A673 (cell line): ENCODE data around the gene SLC1A4.

Experiments
- EZH2 ChIP-seq: fragments of 200-600 bp; sonication (generic); IDR thresholded peaks from 2 replicates; pipeline ENCODE4 v1.6.1; 2017; ENCODE audit warnings: borderline replicate concordance, low read depth, mild to moderate bottlenecking, mixed read lengths, antibody characterized with exemption, low read length; ENCODE audit not compliant: poor library complexity, severe bottlenecking
- TF ChIP-seq, protein P1 (sequence below): fragments of 300-800, 200-600 bp; sonication (generic); conservative IDR thresholded peaks from 2 replicates; pipeline ENCODE4 v1.5.1; 2017; ENCODE audit warnings: low read depth, mild to moderate bottlenecking, antibody characterized with exemption, low read length, moderate library complexity, mixed read lengths

DNA sequence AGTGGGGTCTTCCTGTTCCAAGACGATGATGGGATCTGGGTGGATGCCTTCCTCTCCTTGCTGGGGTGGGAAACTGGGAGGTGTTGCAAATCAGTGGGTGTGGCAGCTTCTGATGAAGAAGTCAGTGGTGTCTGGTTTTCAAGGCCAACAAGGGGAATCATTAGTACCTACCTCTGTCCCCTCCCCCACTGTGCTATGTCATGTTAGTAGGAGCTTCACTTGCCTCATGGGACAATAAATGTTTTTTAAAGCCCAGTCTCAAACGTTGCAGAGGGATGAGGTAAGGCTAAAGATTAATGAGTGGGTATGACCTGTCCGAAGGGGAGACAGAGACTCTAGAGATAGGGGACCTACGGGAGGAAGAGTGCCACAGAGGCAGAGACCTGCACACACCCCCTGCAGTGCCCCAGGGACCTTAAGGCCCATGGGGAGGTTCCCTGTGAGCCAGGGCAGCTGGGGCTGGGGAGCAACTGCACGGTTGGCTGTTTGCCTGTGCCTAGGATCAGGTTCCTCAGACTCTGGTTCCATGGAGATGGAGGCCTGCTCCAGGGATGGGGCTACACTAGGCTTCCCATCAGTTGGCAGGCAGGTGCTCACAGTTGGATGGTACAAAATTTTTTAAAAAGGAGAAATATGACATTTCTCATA is 37.8 kb upstream of the SLC1A4 start:
- TF ChIP-seq, protein P1, sequence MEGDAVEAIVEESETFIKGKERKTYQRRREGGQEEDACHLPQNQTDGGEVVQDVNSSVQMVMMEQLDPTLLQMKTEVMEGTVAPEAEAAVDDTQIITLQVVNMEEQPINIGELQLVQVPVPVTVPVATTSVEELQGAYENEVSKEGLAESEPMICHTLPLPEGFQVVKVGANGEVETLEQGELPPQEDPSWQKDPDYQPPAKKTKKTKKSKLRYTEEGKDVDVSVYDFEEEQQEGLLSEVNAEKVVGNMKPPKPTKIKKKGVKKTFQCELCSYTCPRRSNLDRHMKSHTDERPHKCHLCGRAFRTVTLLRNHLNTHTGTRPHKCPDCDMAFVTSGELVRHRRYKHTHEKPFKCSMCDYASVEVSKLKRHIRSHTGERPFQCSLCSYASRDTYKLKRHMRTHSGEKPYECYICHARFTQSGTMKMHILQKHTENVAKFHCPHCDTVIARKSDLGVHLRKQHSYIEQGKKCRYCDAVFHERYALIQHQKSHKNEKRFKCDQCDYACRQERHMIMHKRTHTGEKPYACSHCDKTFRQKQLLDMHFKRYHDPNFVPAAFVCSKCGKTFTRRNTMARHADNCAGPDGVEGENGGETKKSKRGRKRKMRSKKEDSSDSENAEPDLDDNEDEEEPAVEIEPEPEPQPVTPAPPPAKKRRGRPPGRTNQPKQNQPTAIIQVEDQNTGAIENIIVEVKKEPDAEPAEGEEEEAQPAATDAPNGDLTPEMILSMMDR, result no peak
- TF ChIP-seq EZH2, result no peak
